Thoracic aorta (tissue), 2 donors: ENCODE results near the gene HOMER3. TPM values are rescaled to one million over a fixed set of nuclear protein-coding genes. Genes with fewer than 3 reads are reported as not detected.

Experiments used
- ATAC-seq: fragments of 150-250 bp; one replicate; pipeline ENCODE4 v1.8.0; 2017; ENCODE audit warnings: low read depth; ENCODE audit not compliant: insufficient number of reproducible peaks, low FRiP score
- DNase-seq: peaks from one replicate; pipeline ENCODE4 v3.0.0-alpha.2; 2020; ENCODE audit warnings: low spot score
- H3K27ac ChIP-seq, 2 donors: fragments of 200-600 bp; sonication (generic); 1 replicate in 1 of 2; 2 replicates in 1 of 2; pipeline ENCODE4 v1.5.1; 2016; ENCODE audit warnings: mild to moderate bottlenecking in 2 of 2, moderate library complexity in 2 of 2
- H3K27me3 ChIP-seq: fragments of 200-600 bp; sonication (generic); replicated peaks from 2 replicates; pipeline ENCODE4 v1.6.0; 2016; ENCODE audit warnings: mild to moderate bottlenecking; ENCODE audit not compliant: insufficient read depth
- H3K36me3 ChIP-seq: fragments of 200-600 bp; sonication (generic); one replicate; pipeline ENCODE4 v1.5.1; 2016
- H3K4me1 ChIP-seq, 2 donors: fragments of 200-600 bp; sonication (generic); 1 replicate in 1 of 2; 2 replicates in 1 of 2; pipeline versions ENCODE4 v1.5.1 to v1.6.0; 2016; ENCODE audit warnings: low read depth in 2 of 2, mild to moderate bottlenecking in 1 of 2; ENCODE audit not compliant: control insufficient read depth in 1 of 2
- H3K4me3 ChIP-seq: fragments of 200-600 bp; sonication (generic); 2 replicates; pipeline ENCODE4 v1.5.1; 2016; ENCODE audit warnings: mild to moderate bottlenecking
- H3K9me3 ChIP-seq: fragments of 200-600 bp; sonication (generic); 2 replicates; pipeline ENCODE4 v1.5.1; 2016
- total RNA-seq, 2 donors: library from RNA; depleted of rRNA; stranded (reverse); fragments of >200 nt; gene quantifications; one replicate each; pipeline versions ENCODE4 v1.1.0 to v1.2.3, GENCODE V29; 2016
- TF ChIP-seq, protein P1 (sequence below): fragments of 200-600 bp; sonication (generic); IDR thresholded peaks from one replicate; pipeline ENCODE4 v1.5.1; 2019; ENCODE audit warnings: antibody characterized with exemption

Gene HOMER3
- total RNA-seq, 2 donors from 2014 or later = 40.6 to 100 TPM

DNA sequence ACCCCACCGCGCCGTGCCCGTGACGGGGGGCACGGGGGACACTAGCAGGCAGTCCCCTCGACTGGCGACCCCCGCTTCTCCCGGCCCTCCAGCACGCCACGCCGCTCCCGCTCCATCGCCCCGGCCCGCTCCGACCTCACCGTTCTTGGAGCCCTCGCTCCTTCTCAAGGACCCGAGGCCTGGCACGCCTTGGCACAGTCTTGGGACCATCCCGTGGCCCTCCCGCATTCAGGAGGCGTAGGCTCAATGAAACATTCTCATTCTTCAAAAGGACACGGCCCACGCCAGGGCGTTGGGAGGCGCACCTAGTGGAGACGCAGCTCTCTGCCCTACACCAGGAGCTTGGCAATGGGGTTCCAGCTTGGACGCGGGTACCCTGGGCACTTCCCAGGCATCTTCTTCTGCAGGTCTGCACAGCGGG lies 44.6 kb downstream of the HOMER3 start:
- DNase-seq (no peak), ATAC-seq (no peak)
- Histone ChIP-seq H3K4me3 (no peak overlapping the region), H3K9me3 (no peaks in the 10 kb centered on the region), H3K27me3 (no peaks in the 10 kb centered on the region), H3K36me3 (peaks cover 25% of the 10 kb centered on the region), H3K27ac (no peak overlapping the region), H3K4me1 (peaks cover 3 to 21% of the 10 kb centered on the region in 2 donors)
- TF ChIP-seq, protein P1, sequence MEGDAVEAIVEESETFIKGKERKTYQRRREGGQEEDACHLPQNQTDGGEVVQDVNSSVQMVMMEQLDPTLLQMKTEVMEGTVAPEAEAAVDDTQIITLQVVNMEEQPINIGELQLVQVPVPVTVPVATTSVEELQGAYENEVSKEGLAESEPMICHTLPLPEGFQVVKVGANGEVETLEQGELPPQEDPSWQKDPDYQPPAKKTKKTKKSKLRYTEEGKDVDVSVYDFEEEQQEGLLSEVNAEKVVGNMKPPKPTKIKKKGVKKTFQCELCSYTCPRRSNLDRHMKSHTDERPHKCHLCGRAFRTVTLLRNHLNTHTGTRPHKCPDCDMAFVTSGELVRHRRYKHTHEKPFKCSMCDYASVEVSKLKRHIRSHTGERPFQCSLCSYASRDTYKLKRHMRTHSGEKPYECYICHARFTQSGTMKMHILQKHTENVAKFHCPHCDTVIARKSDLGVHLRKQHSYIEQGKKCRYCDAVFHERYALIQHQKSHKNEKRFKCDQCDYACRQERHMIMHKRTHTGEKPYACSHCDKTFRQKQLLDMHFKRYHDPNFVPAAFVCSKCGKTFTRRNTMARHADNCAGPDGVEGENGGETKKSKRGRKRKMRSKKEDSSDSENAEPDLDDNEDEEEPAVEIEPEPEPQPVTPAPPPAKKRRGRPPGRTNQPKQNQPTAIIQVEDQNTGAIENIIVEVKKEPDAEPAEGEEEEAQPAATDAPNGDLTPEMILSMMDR = no peak

DNA sequence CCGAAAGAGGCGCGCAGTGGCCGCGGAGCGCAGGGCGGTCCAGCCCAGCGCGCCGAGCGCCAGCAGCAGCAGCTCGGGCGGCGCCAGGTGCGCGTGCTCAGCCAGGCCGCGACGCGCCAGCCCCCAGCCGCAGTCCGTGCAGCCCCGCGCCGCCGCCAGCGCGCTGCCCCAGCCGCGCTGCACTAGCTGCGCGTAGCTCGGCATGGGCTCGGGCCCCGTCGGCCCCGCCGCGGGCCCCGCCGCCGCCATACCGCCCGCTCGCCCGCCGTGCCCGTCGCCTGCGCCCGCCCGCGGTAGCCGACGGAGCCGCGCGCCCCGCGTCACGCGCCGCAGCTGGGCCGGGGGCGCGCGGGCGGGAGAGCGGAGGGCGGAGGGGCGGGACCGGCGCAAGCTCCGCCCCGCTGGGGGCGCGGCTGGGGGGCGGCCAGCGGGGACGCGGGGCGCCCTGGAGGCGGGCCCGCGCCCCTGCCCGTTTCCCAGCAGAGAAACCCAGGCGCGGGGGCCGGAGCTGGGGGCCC lies 45.1 kb downstream of the HOMER3 start, which contains the start of gene CERS1:
Gene CERS1 (minus strand): TSS at position 335 of the 518 bp plus-strand sequence. CDS start 86 bp downstream, at position 249.
- DNase-seq = no peak
- no peaks in the 10 kb centered on the region for H3K27me3 ChIP-seq
- H3K4me3 ChIP-seq = peak within 1 kb of the TSS; percentile 44
- H3K4me1 ChIP-seq = peaks cover 3 to 21% of the 10 kb centered on the region in 2 donors
- no peak for ATAC-seq
- H3K36me3 ChIP-seq = peaks cover 19% of the 10 kb centered on the region
- TF ChIP-seq, protein P1 = no peak
- no peaks in the 10 kb centered on the region for H3K9me3 ChIP-seq
- no peak within 1 kb of the TSS for H3K27ac ChIP-seq

DNA sequence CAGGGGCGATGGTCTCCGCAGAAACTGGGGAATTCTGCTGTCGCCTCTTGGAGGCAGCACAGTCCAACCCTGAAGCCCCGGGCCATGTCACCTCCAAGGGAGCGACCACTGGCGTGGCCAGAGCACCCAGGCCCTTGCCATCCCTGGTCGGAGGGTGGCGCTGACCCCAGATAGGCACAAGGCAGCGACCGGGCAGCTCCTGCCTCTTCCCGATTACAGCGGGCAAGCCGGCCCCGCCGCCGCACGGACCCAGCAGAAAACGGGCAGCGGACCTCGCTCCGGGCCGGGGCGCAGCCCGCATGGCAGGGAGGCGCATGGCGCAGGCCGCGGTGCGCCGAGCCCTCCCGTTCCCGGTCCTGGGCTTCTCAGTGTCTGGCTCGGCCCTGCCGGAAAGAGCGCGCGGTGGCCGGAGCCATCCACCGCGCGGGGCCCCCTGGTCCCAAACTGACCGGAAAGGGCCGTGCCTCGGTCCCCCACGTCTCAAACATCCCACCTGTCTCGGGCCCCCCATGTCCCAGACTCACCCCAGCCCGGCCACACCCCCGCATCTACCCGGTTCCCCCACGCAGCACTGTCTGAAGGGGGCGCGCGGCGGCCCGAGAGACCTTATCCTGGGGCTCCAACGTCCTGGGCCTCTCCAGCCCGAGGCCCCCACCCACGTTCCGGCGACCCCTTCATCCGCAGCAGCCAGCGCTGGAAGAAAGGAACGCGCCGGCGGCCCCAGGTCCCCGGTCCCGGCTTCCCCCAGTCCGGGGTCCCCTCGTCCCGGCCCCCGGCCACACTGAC lies 45.8 kb downstream of the HOMER3 start:
- DNase-seq = no peak
- Histone ChIP-seq H3K36me3 (peaks cover 13% of the 10 kb centered on the region), H3K27ac (no peak overlapping the region), H3K4me3 (peak overlapping the region; percentile 44), H3K27me3 (no peaks in the 10 kb centered on the region), H3K9me3 (no peaks in the 10 kb centered on the region), H3K4me1 (peaks cover 3 to 21% of the 10 kb centered on the region in 2 donors)
- no peak for ATAC-seq
- TF ChIP-seq, protein P1 = no peak

DNA sequence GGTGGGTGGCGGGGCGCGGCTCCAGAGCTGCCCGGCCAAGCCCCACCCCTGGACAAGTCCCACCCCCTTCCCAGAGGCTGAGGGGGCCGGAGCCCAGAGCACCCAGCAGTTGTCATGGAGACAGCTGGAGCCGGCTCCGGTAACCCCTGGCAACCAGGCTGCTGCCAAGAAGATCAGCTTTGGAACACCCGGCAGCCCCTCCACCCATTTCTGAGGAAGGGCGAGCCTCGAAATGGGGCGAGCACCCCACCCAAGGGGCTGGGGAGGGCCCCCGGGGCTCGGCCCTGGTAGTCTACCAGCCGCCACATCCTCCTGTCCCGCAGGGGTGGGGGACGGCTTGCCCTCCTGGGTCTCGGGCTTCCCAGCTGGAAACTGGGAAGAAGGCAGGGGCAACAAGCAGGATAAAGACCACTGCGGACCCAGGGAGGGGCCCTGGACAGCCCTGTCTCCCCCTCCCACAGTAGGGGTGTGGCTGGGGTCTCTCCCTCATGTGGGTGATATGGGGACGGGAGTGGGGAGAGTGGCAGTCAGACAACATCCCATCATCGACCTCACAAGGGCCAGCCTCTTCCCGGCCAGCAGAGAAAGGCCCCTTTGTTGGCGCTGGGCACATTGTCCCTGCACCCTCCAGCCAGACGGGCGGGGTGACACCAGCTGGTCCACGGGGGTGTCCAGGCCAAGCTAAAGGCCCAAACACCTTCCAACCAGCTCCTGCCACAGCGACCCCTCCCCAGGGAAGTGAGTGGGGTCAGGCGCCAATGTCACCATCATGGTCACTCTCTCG lies 46.6 kb downstream of the HOMER3 start:
- Histone ChIP-seq H3K27ac (no peak overlapping the region), H3K9me3 (no peaks in the 10 kb centered on the region), H3K4me1 (peaks cover 3 to 21% of the 10 kb centered on the region in 2 donors), H3K27me3 (no peaks in the 10 kb centered on the region), H3K4me3 (no peak overlapping the region), H3K36me3 (peaks cover 6% of the 10 kb centered on the region)
- ATAC-seq = no peak
- no peak for DNase-seq
- TF ChIP-seq, protein P1 = no peak
